ENCODE data around the gene ACKR2.
"Not testable (repeated sequence)": the region's sequence is repeated elsewhere in the genome, so short reads cannot be mapped to it uniquely, and the experiment has no call there.

GRCh38 chr3:42810706-42811105 lies 1.5 kb downstream of the ACKR2 start:
- TF ChIP-seq, protein P1, sequence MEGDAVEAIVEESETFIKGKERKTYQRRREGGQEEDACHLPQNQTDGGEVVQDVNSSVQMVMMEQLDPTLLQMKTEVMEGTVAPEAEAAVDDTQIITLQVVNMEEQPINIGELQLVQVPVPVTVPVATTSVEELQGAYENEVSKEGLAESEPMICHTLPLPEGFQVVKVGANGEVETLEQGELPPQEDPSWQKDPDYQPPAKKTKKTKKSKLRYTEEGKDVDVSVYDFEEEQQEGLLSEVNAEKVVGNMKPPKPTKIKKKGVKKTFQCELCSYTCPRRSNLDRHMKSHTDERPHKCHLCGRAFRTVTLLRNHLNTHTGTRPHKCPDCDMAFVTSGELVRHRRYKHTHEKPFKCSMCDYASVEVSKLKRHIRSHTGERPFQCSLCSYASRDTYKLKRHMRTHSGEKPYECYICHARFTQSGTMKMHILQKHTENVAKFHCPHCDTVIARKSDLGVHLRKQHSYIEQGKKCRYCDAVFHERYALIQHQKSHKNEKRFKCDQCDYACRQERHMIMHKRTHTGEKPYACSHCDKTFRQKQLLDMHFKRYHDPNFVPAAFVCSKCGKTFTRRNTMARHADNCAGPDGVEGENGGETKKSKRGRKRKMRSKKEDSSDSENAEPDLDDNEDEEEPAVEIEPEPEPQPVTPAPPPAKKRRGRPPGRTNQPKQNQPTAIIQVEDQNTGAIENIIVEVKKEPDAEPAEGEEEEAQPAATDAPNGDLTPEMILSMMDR (IDR thresholded peaks at IDR 0.05; ENCODE audit: low read depth, low read length), result not testable (repeated sequence)
- not testable (repeated sequence) for TF ChIP-seq EZH2phosphoT487 (IDR thresholded peaks at IDR 0.05; ENCODE audit: low read depth)
